ENCODE measurements around the gene ZNF219. TPM values are rescaled to one million over a fixed set of nuclear protein-coding genes. Genes with fewer than 3 reads are reported as not detected.

The ZNF219 gene
- total RNA-seq, 4 donors from 2014 or later, result 68.4 to 135 (median 94.5) TPM

GRCh38 chr14:21090194-21090939 is 8.1 kb downstream of the ZNF219 start:
- TF ChIP-seq, protein P1, sequence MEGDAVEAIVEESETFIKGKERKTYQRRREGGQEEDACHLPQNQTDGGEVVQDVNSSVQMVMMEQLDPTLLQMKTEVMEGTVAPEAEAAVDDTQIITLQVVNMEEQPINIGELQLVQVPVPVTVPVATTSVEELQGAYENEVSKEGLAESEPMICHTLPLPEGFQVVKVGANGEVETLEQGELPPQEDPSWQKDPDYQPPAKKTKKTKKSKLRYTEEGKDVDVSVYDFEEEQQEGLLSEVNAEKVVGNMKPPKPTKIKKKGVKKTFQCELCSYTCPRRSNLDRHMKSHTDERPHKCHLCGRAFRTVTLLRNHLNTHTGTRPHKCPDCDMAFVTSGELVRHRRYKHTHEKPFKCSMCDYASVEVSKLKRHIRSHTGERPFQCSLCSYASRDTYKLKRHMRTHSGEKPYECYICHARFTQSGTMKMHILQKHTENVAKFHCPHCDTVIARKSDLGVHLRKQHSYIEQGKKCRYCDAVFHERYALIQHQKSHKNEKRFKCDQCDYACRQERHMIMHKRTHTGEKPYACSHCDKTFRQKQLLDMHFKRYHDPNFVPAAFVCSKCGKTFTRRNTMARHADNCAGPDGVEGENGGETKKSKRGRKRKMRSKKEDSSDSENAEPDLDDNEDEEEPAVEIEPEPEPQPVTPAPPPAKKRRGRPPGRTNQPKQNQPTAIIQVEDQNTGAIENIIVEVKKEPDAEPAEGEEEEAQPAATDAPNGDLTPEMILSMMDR (IDR thresholded peaks at IDR 0.05), result peak; percentile 53 to 71 (median 59)
- TF ChIP-seq EP300 (IDR thresholded peaks at IDR 0.05; ENCODE audit: low read depth) (no peak), POLR2AphosphoS5 (IDR thresholded peaks at IDR 0.05) (peak in 1 of 3 donors; percentile 21)
- Histone ChIP-seq H3K27me3 (no peaks in the 10 kb centered on the region), H3K36me3 (peaks cover 0 to 18% (median 8%) of the 10 kb centered on the region in 4 donors), H3K9me3 (no peaks in the 10 kb centered on the region), H3K4me3 (no peak overlapping the region), H3K4me1 (peaks cover 0 to 47% (median 28%) of the 10 kb centered on the region in 4 donors), H3K27ac (peak overlapping the region; percentile 50 to 65 (median 56))
- peak; percentile 59 for DNase-seq
- intact Hi-C loops (cut with DNase I; ENCODE audit: low total_unique reads) (no loop called here), in situ Hi-C loops (cut with MboI; ENCODE audit: low pct_ligation_motif_present in 1 of 4, low pct_unique_long_range_greater_than_20kb in 1 of 4, low sequenced_read_pairs in 3 of 4) (no loop called here)
- WGBS, 2 donors (ENCODE audit: low coverage in 1 of 2), result 88% methylated on average over 42 of the region's 45 CpGs; no CpG with 5 or more reads in 1 of the 2 donors

GRCh38 chr14:21089877-21090193 is 8.6 kb downstream of the ZNF219 start:
- no peak for DNase-seq
- intact Hi-C loops (cut with DNase I; ENCODE audit: low total_unique reads) (no loop called here), in situ Hi-C loops (cut with MboI; ENCODE audit: low pct_ligation_motif_present in 1 of 4, low pct_unique_long_range_greater_than_20kb in 1 of 4, low sequenced_read_pairs in 3 of 4) (loop anchor here in 2 of 4 donors (10.0 kb wide), 1 partner anchor 75 kb away; no protein-coding TSS in a partner anchor)
- WGBS, 2 donors (ENCODE audit: low coverage in 1 of 2), result 58% methylated on average over 5 of the region's 5 CpGs; no CpG with 5 or more reads in 1 of the 2 donors
- Histone ChIP-seq H3K36me3 (peaks cover 0 to 21% (median 9%) of the 10 kb centered on the region in 4 donors), H3K9me3 (no peaks in the 10 kb centered on the region), H3K27me3 (no peaks in the 10 kb centered on the region), H3K4me3 (no peak overlapping the region), H3K4me1 (peaks cover 0 to 52% (median 31%) of the 10 kb centered on the region in 4 donors), H3K27ac (peak overlapping the region; percentile 50 to 65 (median 56))
- TF ChIP-seq POLR2AphosphoS5 (IDR thresholded peaks at IDR 0.05) (no peak), POLR2A (IDR thresholded peaks at IDR 0.05) (no peak), EP300 (IDR thresholded peaks at IDR 0.05; ENCODE audit: low read depth) (no peak)
- TF ChIP-seq, protein P1 (IDR thresholded peaks at IDR 0.05), result no peak

DNA sequence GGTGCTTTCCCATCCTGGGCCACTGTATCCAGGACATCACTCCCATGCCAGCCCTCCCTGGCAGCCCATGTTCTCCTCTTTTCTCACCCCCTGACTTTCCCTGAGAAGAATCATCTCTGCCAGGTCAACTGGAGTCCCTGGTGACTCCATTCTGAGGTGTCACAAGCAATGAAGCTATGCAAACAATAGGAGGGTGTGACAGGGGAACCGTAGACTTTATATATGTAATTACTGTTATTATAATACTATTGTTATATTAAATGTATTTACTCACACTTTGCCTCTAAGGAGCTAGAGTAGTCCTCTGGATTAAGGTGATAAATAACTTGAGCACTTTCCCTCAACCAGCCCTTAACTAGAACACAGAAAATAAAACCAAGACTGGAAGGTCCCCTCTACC is 9.2 kb downstream of the ZNF219 start:
- Histone ChIP-seq H3K27me3 (no peaks in the 10 kb centered on the region), H3K27ac (peak overlapping the region; percentile 54 to 65 (median 62)), H3K9me3 (no peaks in the 10 kb centered on the region), H3K4me3 (no peak overlapping the region), H3K4me1 (peaks cover 0 to 54% (median 32%) of the 10 kb centered on the region in 4 donors), H3K36me3 (peaks cover 0 to 26% (median 9%) of the 10 kb centered on the region in 4 donors)
- in situ Hi-C loops (cut with MboI; ENCODE audit: low pct_ligation_motif_present in 1 of 4, low pct_unique_long_range_greater_than_20kb in 1 of 4, low sequenced_read_pairs in 3 of 4), result loop anchor here in 2 of 4 donors (10.0 kb wide), 1 partner anchor 74 kb away; no protein-coding TSS in a partner anchor
- no peak for DNase-seq
- TF ChIP-seq POLR2AphosphoS5 (IDR thresholded peaks at IDR 0.05), result no peak
- WGBS, 2 donors (ENCODE audit: low coverage in 1 of 2), result 56 to 59% methylated on average over 1 of the region's 1 CpG
- intact Hi-C loops (cut with DNase I; ENCODE audit: low total_unique reads), result no loop called here

DNA sequence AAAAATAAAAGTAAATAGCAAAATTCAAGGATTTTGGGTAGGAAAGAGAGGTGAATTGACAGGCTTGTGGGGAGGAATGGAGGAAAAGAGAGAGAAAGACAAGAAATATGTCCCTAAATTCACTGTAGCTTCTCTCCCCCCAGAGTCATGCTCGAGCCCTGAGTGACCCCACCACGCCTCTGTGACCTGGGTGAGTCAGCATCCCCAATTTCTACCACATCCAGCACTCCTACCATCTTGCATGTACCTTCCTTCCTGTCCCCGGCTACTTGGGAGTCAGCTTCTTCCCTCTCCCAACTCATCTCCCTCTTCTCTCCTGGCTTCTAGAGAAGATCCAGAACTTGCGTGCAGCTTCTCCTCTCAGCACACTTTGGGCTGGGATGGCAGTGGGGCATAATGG is 9.8 kb downstream of the ZNF219 start:
- Histone ChIP-seq H3K36me3 (peaks cover 0 to 30% (median 10%) of the 10 kb centered on the region in 4 donors), H3K27ac (peak overlapping the region; percentile 24 to 65 (median 62)), H3K9me3 (no peaks in the 10 kb centered on the region), H3K4me1 (peaks cover 0 to 48% (median 31%) of the 10 kb centered on the region in 4 donors), H3K27me3 (no peaks in the 10 kb centered on the region), H3K4me3 (no peak overlapping the region)
- intact Hi-C loops (cut with DNase I; ENCODE audit: low total_unique reads) (no loop called here), in situ Hi-C loops (cut with MboI; ENCODE audit: low pct_ligation_motif_present in 1 of 4, low pct_unique_long_range_greater_than_20kb in 1 of 4, low sequenced_read_pairs in 3 of 4) (loop anchor here in 2 of 4 donors (10.0 kb wide), 1 partner anchor 74 kb away; no protein-coding TSS in a partner anchor)
- no peak for DNase-seq
- TF ChIP-seq EP300 (IDR thresholded peaks at IDR 0.05; ENCODE audit: low read depth), result no peak
- TF ChIP-seq, protein P1 (IDR thresholded peaks at IDR 0.05), result no peak
- TF ChIP-seq POLR2A (IDR thresholded peaks at IDR 0.05), result no peak
- no peak for TF ChIP-seq POLR2AphosphoS5 (IDR thresholded peaks at IDR 0.05)
- 40 to 67% methylated on average over 4 of the region's 4 CpGs for WGBS, 2 donors (ENCODE audit: low coverage in 1 of 2)
